ENCODE measurements around the gene TRIM17.

DNA sequence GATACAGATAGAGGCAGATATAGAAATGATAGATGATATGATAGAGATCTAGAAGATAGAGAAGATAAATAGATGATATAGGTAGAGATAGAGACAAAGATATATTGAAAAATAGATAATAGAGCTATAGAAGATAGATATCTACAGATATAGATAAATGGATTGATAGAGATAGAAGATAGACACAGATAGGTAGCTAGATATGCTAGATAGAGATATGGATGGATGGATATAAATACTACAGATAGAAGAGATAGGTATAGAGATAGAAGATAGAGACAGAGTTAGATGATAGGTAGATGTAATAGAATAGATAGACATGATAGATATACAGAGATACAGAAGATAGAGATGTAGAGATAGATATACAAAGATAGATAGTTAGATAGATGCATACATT lies 31.4 kb downstream of the TRIM17 start:
- TF ChIP-seq CTCF (IDR thresholded peaks at IDR 0.05), result no peak
- no peak for TF ChIP-seq POLR2A (IDR thresholded peaks at IDR 0.05)

Data from vagina (tissue), 2 donors.